GM18517 (cell line): ENCODE data around the gene NAA60.
"Not testable (repeated sequence)": the region's sequence is repeated elsewhere in the genome, so short reads cannot be mapped to it uniquely, and the experiment has no call there.

ENCODE experiments used
- ATAC-seq: cut with Tn5 transposase; IDR thresholded peaks from one replicate; pipeline ENCODE4 v1.9.1; 2021; ENCODE audit warnings: mild to moderate bottlenecking, moderate library complexity; ENCODE audit not compliant: unreplicated experiment

The NAA60 gene

GRCh38 chr16:3503523-3503922 lies 60.0 kb downstream of the NAA60 start:
- no peak for ATAC-seq

DNA sequence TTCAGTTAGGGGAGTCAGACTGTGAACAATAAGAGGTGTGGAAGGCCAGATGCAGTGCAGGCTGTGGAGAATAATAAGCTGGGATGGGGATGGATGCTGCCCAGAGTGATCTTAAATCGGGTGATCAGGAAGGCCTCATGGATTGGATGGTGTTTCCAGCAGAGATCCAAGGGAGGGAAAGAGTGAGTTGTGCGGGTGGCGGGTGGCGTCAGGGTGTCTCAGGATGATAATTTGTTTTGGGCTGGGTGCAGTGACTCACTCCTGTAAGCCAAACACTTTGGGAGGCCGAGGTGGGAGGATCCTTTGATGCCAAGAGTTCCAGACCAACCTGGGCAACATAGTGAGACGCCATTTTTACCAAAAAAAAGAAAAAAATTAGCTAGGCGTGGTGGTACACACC lies 65.3 kb downstream of the NAA60 start:
- no peak for ATAC-seq

GRCh38 chr16:3509470-3509928 lies 66.0 kb downstream of the NAA60 start:
- ATAC-seq = no peak

DNA sequence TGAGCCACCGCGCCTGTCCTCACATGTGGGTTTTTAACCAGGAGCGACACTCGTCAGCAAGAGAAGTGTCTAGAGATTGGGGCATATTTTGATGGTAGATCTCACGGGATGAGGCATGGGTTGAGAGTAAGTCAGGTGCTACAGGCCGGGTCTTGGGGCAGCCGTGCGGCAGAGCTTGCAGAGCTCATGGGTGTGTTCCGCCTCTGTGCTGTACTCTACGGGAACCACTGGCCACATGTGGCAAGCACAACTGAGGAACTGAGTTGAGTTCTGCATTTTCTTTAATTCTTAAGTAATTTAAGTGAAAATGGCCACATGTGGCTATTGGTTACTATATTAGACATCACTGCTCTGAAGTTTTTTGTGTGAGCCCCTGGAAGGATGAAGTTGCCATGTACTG lies 66.9 kb downstream of the NAA60 start:
- ATAC-seq = no peak

- no peak for ATAC-seq
Measured at GRCh38 chr16:3511286-3512180, 68.1 kb downstream of the NAA60 start.

GRCh38 chr16:3513892-3514583 lies 70.6 kb downstream of the NAA60 start:
- ATAC-seq = no peak

DNA sequence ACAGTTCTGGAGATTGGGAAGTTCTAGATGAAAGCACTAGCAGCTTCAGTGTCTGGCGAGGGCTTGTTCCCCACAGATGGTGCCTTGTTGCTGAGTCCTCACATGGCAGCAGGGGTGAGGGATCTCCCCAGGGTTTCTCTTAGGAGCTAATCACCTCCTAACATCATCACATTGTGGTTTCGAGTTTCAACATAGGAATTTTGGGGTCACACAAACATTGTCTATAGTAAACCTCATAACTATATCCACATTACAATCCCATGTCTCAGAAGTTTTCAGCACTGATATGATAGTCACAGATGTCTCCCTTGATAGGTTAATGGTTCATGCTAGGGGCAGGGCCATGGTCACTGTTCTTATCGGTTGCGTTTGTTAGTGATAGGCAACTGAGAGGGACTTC lies 71.1 kb downstream of the NAA60 start:
- no peak for ATAC-seq

DNA sequence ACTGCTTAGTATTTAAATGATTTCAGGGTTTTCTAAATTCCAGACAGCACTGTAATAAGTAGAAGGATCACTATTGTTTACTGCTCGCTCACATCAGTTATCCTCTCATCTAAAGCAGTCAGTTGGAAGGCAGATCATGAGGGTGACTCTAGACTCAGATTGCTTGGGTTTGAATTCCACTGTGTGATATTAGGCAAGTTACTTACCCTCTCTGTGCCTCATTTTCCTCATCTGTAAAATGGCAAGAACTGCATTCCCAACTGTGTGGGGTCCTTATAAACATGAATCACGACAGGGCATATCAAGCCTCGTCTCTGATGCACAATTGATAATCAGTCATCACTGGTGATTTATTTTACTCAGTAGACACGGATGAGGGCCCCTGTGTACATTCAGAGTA lies 72.4 kb downstream of the NAA60 start:
- ATAC-seq = no peak

DNA sequence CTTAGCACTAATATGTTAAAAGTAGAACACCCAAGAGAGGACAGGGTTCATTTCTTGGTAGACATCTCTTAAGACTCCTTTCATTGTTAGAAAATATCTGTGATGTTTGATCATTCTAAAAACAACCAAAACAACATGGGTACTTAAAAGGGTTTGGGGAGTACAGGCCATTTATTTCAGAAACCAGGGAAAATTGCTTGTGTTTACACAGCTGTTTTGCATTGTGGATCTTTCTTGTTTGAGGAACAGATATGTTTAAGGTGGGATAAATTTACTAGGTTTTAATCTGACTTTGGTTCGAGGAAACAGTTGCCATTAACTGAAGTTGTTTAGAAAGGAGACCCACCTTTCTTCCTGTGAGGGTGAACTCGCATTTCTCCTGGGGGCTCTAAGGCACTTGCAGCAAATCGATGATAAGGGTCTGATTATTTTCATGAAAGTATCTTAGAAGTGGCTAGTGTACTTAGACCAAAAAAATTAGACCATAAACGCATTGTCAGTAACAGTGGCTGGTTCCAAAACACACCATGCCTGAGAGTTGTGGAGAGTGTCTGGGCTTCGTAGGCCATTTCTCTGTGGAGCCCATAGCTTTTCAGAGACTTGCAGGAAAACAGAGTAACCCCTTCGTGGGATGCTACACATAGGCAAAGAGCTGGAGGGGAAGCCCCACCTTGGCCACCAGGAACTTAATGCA lies 75.0 kb downstream of the NAA60 start:
- no peak for ATAC-seq

- ATAC-seq = no peak
Measured at GRCh38 chr16:3518986-3519348, 75.5 kb downstream of the NAA60 start.

DNA sequence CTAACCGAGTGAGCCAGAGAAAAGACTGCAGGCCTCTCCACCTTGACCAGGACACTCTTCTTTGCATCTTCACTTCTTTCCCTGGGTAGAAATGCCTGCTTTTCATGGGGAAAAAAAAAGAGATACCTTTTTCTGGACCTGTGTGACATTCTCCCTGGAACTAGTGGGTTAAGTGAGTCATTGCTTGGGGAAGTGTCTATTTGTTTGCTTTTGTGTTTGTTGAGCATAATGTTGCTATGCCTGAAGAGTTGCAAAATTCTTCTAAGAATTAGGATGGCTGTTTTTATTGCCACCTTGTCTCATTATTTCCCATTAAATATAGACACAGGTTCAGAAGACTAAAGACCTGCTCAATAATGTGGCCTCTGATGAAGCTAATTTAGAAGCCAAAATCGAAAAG lies 76.1 kb downstream of the NAA60 start:
- no peak for ATAC-seq

GRCh38 chr16:3520413-3520812 lies 76.9 kb downstream of the NAA60 start:
- ATAC-seq = no peak

DNA sequence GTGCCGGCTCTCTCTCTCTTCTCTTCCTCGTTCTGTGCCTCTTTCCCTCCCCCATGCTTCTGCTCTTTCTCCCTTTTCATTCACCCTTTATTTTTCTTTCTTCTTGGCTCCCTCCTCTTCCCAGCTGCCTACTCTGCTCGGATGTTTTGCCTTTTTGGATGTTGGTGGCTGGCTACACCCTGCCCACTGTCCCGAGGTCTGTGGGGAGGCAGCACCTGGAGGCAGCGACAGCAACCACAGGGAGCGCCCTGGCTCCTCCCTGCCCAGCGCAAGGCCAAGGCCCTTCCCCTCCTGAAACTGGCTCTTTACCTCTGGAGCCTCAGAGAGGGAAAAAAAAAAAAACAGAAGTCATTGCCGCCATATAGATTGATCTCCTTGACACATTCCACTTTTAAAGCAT lies 77.4 kb downstream of the NAA60 start:
- no peak for ATAC-seq

DNA sequence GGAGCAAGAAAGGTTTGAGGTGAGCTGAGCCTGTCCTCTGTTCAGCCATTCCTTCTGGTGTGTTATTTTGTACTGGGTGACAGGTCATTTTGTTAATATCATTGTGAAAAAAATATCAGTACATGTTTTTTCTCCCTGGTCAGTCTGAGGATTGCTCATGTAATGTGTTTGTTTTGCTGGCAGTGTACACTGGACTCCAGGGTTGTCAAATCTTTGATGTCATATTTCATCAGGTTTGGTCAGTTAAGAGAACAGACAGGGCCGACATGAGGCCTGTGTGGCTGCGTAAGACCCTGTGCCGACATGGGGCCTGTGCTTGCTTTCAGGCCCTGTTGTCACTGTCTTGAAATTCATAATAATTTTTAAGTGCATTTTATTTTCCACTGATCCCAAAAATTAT lies 79.8 kb downstream of the NAA60 start:
- ATAC-seq = no peak

DNA sequence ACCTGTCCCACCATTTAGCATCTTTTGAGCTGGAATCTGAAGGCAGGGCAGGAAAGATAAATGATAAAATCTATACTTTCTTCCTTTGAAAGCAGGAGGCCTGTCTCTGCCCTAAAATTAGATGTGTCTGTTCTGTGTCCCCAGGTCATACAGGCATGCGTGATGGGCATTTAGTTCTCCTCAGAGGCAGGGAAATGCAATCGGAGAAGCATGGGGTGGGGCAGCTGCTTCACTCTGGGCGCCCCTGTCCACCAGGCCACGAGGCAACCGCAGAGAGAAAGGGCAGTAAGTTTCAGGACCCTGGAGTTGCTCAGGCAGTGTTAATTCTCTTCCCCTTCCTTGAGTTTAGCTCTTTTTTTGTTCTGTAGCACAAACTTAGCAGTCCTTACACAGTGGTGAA lies 82.5 kb downstream of the NAA60 start:
- ATAC-seq = no peak

- not testable (repeated sequence) for ATAC-seq
Measured at GRCh38 chr16:3527216-3527829, 83.8 kb downstream of the NAA60 start.

- ATAC-seq = no peak
Measured at GRCh38 chr16:3528406-3528805, 84.9 kb downstream of the NAA60 start.

GRCh38 chr16:3529175-3529574 lies 85.7 kb downstream of the NAA60 start:
- ATAC-seq = no peak

DNA sequence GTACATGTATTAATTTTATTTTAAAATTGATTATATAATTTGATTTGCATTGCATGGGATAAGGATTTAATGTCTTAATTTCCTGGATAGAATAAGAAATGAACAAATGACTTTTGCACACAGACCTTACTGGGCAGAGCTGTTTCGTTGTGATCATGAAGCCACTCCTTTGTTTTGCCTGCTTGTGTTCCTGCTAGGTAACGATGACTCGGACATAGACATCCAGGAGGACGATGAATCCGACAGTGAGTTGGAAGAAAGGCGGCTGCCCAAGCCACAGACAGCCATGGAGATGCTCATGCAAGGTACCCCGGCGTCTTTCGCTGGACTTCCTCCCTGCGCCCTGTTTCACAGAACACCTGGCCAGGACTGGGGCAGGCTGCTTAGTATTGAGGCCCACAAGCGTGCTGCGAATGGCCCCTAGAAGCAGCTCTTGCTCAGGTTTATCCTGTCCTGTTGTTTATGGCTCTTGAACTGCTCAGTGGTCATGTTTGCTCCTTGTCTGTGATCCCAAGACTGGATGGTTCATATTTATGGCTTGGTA lies 87.0 kb downstream of the NAA60 start:
- no peak for ATAC-seq

- ATAC-seq = no peak
Measured at GRCh38 chr16:3532741-3533140, 89.3 kb downstream of the NAA60 start.

- ATAC-seq = no peak
Measured at GRCh38 chr16:3534126-3534525, 90.6 kb downstream of the NAA60 start.
